ENCODE data around the gene CIB2.
A peak's percentile ranks its signal among the peaks of the same experiment; 100 is the strongest.

CIB2 gene

GRCh38 chr15:78082106-78082742 is 49.0 kb downstream of the CIB2 start:
- TF ChIP-seq CTCF (IDR thresholded peaks at IDR 0.05; ENCODE audit: borderline replicate concordance, insufficient read depth, low read depth, low read length), result no peak
- no peak overlapping the region for H3K4me3 ChIP-seq (ENCODE audit: low read depth, low read length)

- no peak for TF ChIP-seq CTCF (IDR thresholded peaks at IDR 0.05; ENCODE audit: borderline replicate concordance, insufficient read depth, low read depth, low read length)
- H3K4me3 ChIP-seq (ENCODE audit: low read depth, low read length), result no peak overlapping the region
These were observed 51.2 kb downstream of the CIB2 start for GRCh38 chr15:78080088-78080460.

- no peak overlapping the region for H3K4me3 ChIP-seq (ENCODE audit: low read depth, low read length)
- TF ChIP-seq CTCF (IDR thresholded peaks at IDR 0.05; ENCODE audit: borderline replicate concordance, insufficient read depth, low read depth, low read length), result no peak
These were observed 51.8 kb downstream of the CIB2 start for GRCh38 chr15:78079298-78080087.

- no peak for TF ChIP-seq CTCF (IDR thresholded peaks at IDR 0.05; ENCODE audit: borderline replicate concordance, insufficient read depth, low read depth, low read length)
- H3K4me3 ChIP-seq (ENCODE audit: low read depth, low read length), result peak overlapping the region; percentile 76
These were observed 53.4 kb downstream of the CIB2 start for GRCh38 chr15:78077871-78078210.

- TF ChIP-seq CTCF (IDR thresholded peaks at IDR 0.05; ENCODE audit: borderline replicate concordance, insufficient read depth, low read depth, low read length), result 0 out of 2 replicates have a peak, but pooled peaks have one; percentile 11
- peak within 1 kb of the TSS; percentile 76 for H3K4me3 ChIP-seq (ENCODE audit: low read depth, low read length)
These were observed 54.0 kb downstream of the CIB2 start, which contains the start of gene TBC1D2B for GRCh38 chr15:78077053-78077870. Gene TBC1D2B, minus strand, starts transcription at chr15:78077711. Its CDS starts 59 bp downstream, at chr15:78077652.

- H3K4me3 ChIP-seq (ENCODE audit: low read depth, low read length), result peak overlapping the region; percentile 76
- TF ChIP-seq CTCF (IDR thresholded peaks at IDR 0.05; ENCODE audit: borderline replicate concordance, insufficient read depth, low read depth, low read length), result 0 out of 2 replicates have a peak, but pooled peaks have one; percentile 2
These were observed 54.8 kb downstream of the CIB2 start for GRCh38 chr15:78076231-78077052.
